ENCODE measurements around the gene FDX1.

DNA sequence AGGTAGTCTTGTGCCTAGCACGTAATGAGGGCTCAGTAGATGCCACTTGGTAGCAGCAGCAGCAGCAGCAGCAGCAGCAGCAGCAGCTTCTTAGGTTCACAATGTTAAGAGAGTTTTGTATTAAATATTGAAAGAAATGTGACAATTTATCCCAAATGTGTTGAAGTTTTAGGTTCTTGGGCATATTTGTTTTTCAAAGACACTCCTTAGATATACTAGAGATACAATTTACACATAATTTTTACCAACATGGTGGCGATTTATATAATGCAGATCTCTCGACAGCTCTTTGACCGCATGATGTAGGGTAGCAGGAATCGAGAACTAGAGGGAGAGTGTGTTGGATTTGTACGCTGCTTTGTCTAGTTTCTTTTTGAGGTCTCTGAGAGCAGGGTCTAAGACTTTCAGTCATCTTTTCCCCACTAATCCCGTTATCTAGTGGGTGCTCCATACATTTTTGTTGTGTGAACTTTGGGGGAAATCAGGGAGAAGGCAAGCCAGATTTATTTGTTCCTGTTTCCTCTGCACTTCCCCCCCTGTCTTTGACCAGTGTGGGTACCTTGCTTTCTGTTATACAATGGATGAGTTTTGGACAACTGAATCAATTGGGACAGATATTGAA, 1.4 kb downstream of the FDX1 start:
- TF ChIP-seq GATA2 (IDR thresholded peaks at IDR 0.05; ENCODE audit: low read depth, low read length) (no peak), GATA3 (IDR thresholded peaks at IDR 0.05; ENCODE audit: low read depth, low read length) (no peak)
